SKM-1 treated with dmso at 0.1 percent for 144 hours (cell line): ENCODE data around the gene MERTK.
"Not testable (repeated sequence)": the region's sequence is repeated elsewhere in the genome, so short reads cannot be mapped to it uniquely, and the experiment has no call there.

Experiments
- DNase-seq: peaks from one replicate; lab custom pipeline; 2025; ENCODE audit not compliant: unreplicated experiment; lab: John Stamatoyannopoulos, UW

Gene MERTK

DNA sequence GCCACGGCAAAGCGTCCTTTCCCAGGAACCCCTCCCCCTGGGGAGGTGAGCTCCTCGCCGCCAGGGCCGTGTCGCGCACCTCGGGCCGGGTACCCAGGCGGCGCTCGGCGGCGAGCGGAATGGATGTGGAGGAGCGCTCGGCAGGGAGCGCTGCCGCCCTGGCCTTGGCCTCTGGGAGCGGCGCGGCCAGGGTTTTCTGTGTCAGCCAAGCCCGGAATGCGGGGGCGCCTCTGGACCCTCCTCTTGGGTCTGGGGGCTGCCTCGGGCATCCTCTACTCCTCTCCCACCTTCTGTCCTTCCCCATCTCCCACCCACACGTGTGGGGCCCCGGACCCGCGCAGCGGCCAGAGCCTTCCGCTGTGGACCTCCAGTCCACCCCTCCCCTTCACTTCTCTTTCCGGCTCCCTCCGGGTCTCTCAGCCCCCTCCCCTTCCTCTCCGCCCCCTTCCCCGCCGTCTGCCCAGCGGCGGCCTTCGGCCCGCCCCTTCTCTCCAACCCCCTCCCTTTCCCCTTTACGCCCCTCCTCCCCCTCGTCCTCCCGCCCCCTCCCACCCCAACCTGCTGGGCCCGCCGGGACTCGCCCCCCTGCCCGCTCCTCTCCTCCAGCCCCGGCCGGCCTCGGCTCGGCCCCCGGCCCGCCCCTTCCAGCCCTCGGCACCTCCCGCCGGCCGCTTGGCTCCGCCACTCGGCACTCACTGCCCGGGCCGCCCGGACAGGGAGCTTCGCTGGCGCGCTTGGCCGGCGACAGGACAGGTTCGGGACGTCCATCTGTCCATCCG, at the start of gene MERTK:
Gene MERTK, plus strand, starts transcription at position 684 of the 779 bp plus-strand sequence. CDS start 129 bp downstream, outside the sequence.
- DNase-seq: peak; percentile 54

DNA sequence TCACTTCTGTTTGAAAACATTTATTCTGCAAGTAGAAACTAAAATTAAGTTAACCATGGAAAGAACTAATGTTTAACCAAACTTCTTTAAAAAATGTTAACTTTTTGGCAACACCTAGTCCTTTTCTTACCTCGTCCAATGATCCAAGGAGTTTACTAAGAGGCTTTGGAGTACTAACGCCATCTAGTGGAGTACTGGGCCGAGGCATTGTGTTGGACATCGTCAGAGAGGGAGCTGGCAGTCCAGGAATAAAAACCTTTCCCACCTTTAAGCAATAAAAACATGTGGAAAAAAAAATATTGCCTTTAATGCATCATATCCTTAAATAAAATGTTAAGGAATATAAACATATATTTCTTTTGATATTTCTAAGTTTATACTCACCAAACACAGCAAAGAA, 47.8 kb upstream of the MERTK start:
- DNase-seq: not testable (repeated sequence)

DNA sequence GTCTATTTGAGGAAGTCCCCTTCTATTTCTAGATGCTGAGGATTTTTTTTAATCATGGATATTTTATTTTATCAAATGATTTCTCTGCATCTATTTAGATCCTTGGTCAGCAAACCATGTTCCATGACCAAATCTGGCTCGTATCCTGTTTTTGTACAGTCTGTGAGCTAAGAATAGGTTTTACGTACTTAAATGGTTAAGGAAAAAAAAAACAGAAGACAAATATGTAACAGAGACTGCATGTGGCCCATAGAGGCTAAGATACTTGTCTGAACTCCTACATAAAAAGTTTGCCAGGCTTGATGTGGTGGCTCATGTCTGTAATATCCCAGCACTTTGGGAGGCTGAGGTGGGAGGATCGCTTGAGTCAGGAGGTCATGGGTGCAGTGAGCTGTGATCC, 45.9 kb upstream of the MERTK start:
- not testable (repeated sequence) for DNase-seq

DNA sequence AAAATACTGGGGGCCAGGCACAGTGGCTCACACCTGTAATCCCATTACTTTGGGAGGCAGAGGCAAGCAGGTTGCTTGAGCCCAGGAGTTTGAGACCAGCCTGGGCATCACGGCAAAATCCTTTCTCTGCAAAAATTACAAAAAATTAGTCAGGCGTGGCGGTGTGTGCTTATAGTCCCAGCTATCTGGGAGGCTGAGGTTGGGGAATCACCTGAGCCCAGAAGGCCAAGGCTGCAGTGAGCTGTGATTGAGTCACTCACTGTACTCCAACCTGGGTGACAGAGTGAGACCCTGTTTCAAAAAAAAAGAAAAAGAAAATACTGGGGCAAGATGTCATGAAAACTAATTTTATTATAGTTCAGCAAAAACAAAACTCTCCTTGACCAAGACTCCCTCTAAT, 38.4 kb upstream of the MERTK start:
- DNase-seq: not testable (repeated sequence)

DNA sequence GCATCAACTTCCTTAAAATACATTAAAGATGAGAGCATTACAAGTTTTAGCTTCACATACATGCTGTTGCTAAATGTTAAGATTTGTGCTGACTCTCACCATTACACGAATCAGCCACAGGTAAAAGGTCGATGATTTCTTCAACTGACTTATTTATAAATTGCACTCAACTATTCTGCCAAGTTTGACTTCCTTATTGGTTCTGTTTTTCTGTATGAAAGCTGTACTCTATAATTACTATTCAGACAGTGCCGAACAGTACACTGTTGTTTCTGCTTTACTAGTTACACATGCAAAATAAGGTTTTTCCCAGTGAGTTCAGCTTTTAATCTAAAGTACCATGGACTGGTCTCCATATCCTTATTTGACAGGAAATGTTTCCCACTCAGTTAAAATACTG, 33.3 kb upstream of the MERTK start:
- not testable (repeated sequence) for DNase-seq

DNA sequence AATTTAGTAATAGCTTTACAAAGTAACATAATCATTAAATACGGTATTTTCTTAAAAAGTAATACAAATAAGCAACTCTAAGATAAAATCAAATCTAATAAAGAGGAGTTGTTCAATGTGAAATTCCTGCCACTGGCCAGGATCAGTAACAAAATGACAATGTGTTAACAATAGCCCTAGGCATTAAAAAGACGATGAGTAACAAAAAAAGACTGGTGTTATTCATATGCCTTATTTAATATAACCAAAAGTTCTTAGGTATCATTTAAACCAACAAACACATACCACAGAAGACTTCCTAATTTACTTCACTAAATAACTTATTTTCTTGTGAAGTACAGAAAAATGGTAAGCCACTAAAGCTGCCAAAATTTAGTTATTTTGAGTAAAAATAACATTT, 25.6 kb upstream of the MERTK start:
- DNase-seq: not testable (repeated sequence)

DNA sequence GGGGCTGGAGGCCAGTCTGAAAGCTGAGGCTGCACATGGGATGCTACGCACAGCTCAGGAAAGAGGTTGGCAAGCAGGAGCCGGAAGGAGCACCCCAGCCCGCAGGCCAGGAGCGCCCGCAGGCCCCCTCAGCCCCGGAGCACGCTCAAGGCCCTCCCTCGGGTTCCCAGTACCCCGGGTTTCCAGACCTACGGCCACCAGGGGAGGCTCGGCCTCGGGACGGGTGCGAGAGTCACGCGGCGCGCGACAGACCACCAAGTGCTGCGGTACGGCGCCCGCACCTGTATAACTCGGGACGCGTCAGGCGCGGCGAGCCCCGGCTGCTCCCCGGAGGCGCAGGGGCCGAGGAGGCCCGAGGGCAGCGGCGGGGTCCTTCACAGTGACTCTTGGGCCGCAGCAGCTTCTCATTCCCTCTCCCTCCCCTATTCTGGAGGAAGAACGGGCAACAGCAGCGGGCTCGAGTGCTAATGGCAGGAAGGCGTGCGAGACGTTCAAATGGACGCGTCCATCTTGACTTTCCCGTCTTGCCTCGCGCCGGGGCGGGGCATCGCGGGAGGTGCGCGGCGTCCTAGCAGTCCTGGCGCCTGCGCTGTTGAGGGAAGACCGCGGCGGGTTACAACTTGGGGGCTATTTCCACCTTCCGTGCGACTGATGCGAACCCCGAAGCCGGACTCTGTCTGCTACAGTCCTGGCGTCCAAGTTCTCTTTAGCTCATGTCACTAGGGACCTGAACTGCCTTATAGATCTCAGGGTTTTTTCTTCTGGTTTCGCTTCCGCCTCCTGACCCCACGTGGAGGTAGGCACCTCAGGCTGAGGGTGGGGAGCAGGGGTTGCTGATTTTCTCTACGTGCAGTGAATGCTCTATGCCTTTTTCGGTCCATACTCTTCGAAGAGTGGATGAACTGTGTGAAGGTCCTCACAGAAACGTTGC, 14.5 kb upstream of the MERTK start, which contains the start of gene ANAPC1:
Gene ANAPC1, minus strand, starts transcription at position 533 of the 931 bp plus-strand sequence. CDS start 3,368 bp downstream, outside the sequence.
- peak; percentile 92 for DNase-seq

DNA sequence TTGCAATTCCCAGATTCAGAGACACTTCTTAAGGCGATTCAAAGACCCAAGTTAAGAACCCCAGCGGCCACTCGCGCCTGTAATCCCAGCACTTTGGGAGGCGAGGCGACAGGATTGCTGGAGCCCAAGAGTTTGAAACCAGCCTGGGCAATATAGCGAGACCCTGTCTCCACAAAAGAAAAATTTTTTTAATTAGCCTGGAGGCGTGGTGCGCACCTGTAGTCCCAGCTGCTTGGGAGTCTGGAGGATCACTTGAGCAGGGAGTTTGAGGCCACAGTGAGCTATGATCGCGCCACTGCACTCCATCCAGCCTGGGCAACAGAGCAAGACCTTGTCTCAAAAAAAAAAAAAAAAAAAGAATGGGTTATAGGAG, 13.8 kb upstream of the MERTK start:
- no peak for DNase-seq

DNA sequence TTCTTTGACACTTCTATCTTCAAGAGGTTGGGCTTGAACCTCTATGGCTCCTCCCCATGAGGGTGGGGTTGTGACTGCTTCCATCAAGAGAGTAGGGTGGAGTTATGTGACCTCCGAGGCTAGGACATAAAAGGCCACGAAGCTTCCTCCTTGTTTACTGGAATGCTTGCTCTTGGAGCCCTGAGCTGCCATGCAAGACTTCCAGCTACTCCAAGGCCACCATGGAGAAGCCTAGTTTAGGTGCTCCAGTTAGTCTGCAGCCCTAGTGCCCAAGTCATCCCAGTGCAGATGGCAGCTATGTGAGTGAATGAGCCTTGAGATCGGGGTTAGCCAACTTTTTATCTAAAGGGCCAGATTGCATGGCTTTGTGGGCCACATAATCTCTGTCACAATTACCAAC, 2.4 kb upstream of the MERTK start:
- DNase-seq: no peak

DNA sequence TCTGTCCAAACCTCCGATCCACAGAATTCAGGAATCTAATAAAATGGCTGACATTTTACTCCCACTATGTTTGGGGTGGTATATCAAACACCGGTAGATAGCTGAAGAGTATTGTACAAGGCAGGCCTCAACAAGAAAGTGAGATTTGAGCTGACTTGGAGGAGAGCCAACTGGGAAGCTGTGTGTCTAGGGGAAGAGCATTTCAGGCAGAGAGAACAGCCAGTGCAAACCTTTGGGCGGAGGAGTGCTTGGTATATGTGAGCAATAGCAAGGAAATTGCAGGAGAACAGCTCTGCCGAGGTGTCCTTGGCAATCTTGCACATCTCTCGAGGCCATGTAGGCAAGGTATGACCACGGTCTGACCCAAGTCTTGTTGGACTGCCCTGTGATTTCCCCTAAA, 1.8 kb upstream of the MERTK start:
- no peak for DNase-seq

DNA sequence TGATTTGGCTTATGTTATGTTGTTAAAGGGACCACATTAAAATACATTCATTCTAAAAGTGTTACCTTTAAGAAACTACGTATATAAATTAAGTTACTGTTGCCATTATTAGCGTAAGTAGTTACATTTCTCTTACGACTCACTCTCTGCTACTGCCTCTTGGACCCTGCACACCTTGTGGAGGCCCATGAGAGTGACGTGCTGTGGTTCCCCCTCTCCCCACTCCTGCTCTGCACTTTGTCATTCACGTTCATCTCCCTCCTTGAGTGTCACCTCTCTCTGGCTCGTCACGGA, 830 bp upstream of the MERTK start:
- DNase-seq: no peak

DNA sequence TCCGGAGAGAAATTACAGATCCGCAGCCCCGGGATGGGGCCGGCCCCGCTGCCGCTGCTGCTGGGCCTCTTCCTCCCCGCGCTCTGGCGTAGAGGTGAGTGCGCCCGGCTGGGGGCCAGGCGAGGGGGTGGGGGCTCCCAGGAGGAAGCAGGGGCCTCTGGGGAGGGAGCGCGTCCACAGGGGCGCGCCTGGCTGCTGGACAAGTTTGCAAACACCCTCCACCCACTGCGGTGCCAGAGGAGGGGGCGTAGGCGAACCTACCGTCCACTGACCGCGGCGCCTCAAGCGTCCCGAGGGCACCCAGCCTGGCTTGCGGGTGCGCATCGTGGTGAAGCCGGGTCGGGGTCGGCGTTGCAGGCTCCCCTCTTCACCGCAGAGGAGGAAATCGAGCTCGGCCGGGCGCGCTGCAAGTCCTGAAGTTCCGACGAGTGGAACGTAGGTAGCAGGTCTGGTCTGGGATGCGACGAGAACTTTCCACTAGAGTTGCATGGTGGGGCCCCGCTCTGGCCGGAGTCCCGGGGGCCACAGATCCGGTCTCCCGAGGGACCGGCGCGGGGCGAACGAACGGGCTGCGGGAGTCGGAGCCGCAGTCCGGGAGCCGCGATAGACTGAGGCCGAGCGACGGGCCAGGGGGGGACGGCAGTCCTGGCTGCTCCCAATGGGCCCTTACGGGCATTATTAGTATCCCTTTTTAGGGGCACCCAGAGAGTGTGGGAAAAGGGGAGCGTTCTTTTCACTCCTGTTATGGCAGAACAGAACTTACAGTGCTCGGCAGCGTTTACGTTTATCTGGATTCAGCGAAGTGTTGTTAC, 502 bp downstream of the MERTK start:
- no peak for DNase-seq

DNA sequence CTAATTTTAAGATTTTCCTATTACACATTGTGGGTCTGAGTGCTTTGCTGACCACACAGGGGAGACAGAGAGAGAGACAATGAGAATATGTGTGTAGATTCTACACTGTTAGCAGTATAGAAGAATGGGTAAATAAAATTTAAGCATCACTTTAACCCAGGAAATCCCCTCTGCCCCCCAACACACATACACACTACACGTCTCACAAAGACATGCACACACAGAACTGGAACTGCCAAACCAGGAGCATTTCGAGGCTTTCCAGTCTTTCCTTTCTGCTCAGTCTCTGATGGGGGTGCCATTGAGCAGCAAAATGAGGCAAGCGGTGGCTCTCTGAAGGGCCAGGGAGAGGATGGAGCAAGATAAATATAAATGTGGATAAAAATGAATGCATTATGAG, 2.5 kb downstream of the MERTK start:
- peak; percentile 21 for DNase-seq

DNA sequence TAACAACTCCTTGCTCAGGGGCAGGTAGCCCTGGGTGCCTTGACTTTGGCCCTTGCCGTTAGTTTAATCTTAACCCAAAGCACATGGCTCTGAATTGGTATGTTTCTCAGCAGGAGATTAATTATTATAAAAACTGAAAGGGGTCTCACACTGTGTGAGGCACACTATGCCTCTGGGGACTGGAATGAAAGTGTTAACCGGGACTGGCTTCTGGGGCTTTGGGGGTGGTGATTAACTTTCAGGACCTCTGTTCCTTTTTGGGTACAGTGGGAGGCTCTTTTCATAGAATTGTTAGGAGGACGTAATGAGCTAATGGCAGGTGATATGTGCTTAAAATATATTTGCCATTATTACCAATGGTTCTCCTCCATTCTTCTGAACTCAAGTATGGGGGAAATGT, 5.1 kb downstream of the MERTK start:
- no peak for DNase-seq

DNA sequence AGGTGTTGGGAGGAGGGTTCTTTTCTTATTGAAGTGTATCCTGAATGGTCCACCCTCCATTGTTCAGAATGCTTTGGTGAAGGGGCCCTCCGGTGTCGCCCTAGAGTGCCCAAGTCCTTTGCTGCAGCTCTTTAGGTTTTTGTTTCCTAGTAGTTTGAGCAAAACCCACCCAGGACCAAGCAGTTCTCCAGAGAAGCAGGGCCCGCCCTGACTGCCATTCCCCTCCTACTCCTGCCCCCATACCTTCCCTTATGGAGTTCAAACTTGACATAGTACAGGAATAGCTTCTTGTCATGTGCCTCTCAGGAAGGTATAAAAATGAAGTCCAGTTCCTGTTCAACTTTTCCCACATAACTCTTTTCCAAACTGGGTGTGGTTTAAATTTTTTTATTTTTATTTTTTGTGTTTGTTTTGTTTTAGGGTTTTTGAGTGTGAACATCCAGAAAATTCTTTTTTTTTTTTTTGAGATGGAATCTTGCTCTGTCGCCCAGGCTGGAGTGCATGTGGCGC, 5.6 kb downstream of the MERTK start:
- DNase-seq: no peak

DNA sequence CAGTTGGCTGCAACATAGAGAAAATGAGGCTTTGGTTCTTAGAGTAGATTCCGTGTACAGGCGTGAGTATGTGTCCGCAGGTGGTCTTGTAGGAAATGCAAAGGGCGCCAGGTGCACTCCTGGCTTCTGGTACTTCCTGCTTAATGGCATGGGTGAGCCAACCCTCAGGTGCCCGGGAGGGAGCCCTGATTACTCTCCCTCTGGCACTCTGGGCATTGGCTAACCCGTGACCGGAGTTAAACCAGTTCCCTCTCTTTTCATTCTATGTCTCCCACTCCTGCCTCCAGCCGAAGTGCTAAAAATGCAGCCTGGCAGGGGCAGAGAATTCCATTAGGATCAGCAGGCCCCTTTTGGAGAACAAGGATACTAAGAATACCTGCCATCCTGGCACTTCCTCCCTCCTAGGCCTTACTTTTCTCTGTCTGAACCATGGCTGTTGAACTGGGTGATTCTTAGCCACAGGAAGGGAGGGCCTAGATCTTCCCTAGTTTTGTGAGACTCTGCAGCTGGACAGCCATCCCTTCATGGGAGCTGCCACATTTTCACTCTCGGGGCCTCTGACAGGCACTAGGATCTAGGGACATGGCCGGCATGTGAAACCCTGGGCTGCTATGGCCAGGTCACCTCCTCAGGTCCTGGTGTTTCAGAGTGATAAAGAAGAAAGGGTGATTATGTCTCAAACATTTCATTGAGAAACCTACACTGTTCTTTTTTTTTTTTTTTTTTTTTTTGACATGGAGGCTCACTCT, 6.5 kb downstream of the MERTK start:
- DNase-seq: no peak

DNA sequence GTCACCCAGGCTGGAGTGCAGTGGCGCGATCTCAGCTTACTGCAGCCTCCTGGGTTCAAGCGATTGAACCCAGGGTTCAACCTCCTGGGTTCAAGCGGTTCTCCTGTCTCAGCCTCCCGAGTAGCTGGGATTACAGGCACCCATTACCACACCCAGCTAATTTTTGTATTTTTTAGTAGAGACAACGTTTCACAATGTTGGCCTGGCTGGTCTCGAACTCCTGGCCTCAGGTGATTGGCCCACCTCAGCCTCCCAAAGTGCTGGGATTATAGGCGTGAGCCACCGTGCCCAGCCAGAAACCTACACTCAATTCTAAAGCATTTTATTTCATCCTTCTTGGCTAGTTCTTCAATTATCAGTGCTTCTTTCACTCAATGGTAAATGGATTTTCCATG, 7.1 kb downstream of the MERTK start:
- not testable (repeated sequence) for DNase-seq

DNA sequence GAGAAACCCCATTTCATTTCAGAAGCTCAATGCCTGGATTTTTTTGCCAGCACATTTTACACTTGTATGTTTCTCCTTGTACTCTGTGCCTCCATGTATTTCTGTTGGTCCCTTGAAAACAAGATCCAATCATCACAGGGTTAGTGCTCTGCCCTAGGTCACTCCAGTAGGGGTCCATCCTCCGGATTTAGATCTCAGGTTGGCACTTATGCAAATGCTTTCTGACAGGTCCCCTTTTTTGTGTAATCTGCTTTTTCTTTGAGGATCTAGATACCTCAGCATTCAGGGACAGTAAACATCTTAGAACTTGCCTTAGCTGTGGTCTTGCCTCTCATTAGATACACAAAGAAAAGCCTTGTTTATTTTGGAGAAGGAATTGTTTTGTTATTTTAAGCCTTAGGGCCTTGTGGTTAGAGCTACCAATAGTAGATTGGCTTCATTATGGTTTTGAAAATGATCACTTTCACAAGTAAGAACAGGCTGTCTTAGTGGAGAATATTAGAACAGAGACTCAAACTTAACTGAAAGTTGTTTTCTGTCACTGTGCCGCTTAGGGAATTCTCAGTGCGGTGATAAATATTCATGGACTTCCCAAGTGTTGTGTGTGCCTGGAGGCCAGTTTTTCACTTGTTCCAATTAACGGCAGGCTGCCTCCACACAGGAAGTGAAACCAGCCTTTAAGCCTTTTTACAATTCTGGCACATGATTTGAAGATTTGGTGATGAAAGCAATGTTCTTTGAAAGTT, 7.8 kb downstream of the MERTK start:
- no peak for DNase-seq

DNA sequence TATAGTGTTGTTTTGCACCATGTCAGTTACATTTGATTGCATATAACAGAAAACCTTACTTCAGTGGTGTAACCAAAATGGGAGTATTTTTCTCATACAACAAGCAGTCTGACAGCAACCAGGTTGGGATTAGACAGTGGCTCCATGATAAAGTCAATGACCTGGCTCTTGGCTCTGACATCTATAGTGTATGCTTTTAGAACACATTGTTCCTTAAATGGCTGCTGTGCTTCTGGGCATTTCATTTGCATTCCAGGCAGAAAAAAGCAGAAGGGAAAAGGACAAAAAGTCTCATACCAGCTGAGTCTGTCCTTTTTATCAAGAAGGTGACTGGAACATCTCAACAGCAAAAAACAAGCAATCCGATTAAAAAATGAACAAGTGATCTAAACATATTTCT, 10.2 kb downstream of the MERTK start:
- DNase-seq: no peak

DNA sequence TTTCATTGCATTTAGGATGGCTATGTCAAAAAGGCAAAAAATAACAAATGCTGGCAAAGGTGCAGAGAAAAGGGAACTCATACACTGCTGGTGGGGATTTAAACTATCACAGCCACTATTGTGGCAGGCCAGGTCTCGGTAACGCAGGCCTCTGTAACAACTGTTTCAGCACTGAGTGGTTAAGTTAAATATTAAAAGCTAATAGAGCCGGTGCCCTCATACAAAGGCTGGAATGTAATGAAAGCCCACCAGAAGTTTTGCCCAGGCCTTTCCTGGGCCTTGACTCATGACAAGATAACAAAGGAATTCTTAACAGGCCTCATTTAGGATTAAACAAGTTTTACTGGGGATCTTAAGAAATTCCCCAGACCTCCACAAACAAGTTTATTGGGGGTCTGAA, 10.7 kb downstream of the MERTK start:
- no peak for DNase-seq
